KMS-11 (cell line): ENCODE results near the gene TM4SF18.
A peak's percentile ranks its signal among the peaks of the same experiment; 100 is the strongest.

Source experiments
- H2AFZ ChIP-seq: fragments of 200-600 bp; sonication (generic); 2 replicates; pipeline ENCODE4 v1.6.1; 2016; ENCODE audit warnings: antibody characterized with exemption, mixed run types, low read depth
- H3K27ac ChIP-seq: fragments of 200-600 bp; sonication (generic); 2 replicates; pipeline ENCODE4 v1.6.1; 2016; ENCODE audit warnings: mild to moderate bottlenecking, mixed run types
- H3K27me3 ChIP-seq: fragments of 200-600 bp; sonication (generic); 2 replicates; pipeline ENCODE4 v1.6.1; 2017; ENCODE audit warnings: mild to moderate bottlenecking, low read depth, mixed run types, moderate library complexity; ENCODE audit not compliant: insufficient read depth
- H3K36me3 ChIP-seq: fragments of 200-600 bp; sonication (generic); 2 replicates; pipeline ENCODE4 v1.6.1; 2017; ENCODE audit warnings: mild to moderate bottlenecking, mixed run types; ENCODE audit not compliant: insufficient read depth
- H3K4me1 ChIP-seq: fragments of 200-600 bp; sonication (generic); 2 replicates; pipeline ENCODE4 v1.6.1; 2016; ENCODE audit warnings: mild to moderate bottlenecking, low read depth, mixed run types; ENCODE audit not compliant: poor library complexity, severe bottlenecking
- H3K4me2 ChIP-seq: fragments of 200-600 bp; sonication (generic); 2 replicates; pipeline ENCODE4 v1.7.0; 2016; ENCODE audit warnings: mild to moderate bottlenecking, mixed run types
- H3K4me3 ChIP-seq: fragments of 200-600 bp; sonication (generic); IDR thresholded peaks from 2 replicates; pipeline ENCODE4 v1.6.1; 2017; ENCODE audit warnings: low read depth, low read length, mixed read lengths; ENCODE audit not compliant: insufficient read depth
- H3K79me2 ChIP-seq: fragments of 200-600 bp; sonication (generic); 2 replicates; pipeline ENCODE4 v1.6.1; 2016; ENCODE audit warnings: low read depth, mixed run types; ENCODE audit not compliant: insufficient read depth
- H3K9ac ChIP-seq: fragments of 200-600 bp; sonication (generic); 2 replicates; pipeline ENCODE4 v1.6.1; 2016; ENCODE audit warnings: mild to moderate bottlenecking, mixed run types
- H4K20me1 ChIP-seq: fragments of 200-600 bp; sonication (generic); 2 replicates; pipeline ENCODE4 v1.6.1; 2016; ENCODE audit warnings: mild to moderate bottlenecking, mixed run types; ENCODE audit not compliant: insufficient read depth
- CTCF ChIP-seq: fragments of 200-600 bp; sonication (generic); conservative IDR thresholded peaks from 2 replicates; pipeline ENCODE4 v1.6.1; 2017; ENCODE audit warnings: low read depth, mild to moderate bottlenecking, antibody characterized with exemption, low read length, moderate library complexity, mixed read lengths

TM4SF18 gene

GRCh38 chr3:149310796-149311534 lies 22.5 kb downstream of the TM4SF18 start:
- Histone ChIP-seq H3K27ac (peak overlapping the region; percentile 30; the same call in 1 of the 2 replicates), H2AFZ (0 out of 2 replicates have a peak overlapping the region, but pooled peaks have one; percentile 5), H4K20me1 (no peaks in the 10 kb centered on the region), H3K9ac (no peak overlapping the region), H3K4me1 (peaks cover 20% of the 10 kb centered on the region), H3K27me3 (no peaks in the 10 kb centered on the region), H3K36me3 (no peaks in the 10 kb centered on the region), H3K79me2 (no peaks in the 10 kb centered on the region), H3K4me3 (no peak overlapping the region), H3K4me2 (peak overlapping the region; percentile 49)
- TF ChIP-seq CTCF, result no peak

DNA sequence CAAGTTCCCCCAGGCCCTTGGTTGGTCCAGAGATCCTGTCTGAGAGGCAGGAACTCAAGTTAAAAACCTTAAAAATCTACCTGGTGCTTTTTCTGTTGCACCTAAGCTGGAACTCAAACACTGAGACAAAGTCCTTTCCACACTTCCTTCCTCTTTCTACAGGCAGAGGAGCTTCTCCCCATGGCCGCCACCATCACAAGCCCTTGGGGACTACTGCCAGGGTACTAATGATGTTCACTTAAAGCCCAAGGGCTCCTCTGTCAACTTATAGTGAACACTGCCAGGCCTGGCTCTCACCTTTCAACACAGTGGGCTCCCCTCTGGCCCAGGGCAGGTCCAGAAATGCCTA lies 26.0 kb downstream of the TM4SF18 start:
- H2AFZ ChIP-seq, result no peak overlapping the region
- H4K20me1 ChIP-seq, result no peaks in the 10 kb centered on the region
- H3K4me2 ChIP-seq, result no peak overlapping the region
- no peaks in the 10 kb centered on the region for H3K79me2 ChIP-seq
- H3K27me3 ChIP-seq, result no peaks in the 10 kb centered on the region
- no peaks in the 10 kb centered on the region for H3K36me3 ChIP-seq
- TF ChIP-seq CTCF, result no peak
- H3K4me3 ChIP-seq, result no peak overlapping the region
- no peak overlapping the region for H3K27ac ChIP-seq
- peaks cover 16% of the 10 kb centered on the region for H3K4me1 ChIP-seq
- no peak overlapping the region for H3K9ac ChIP-seq

GRCh38 chr3:149306751-149307434 lies 26.5 kb downstream of the TM4SF18 start:
- H3K4me3 ChIP-seq, result no peak overlapping the region
- H3K27ac ChIP-seq, result no peak overlapping the region
- no peak overlapping the region for H3K4me2 ChIP-seq
- H3K79me2 ChIP-seq, result no peaks in the 10 kb centered on the region
- no peak overlapping the region for H3K9ac ChIP-seq
- H2AFZ ChIP-seq, result no peak overlapping the region
- no peaks in the 10 kb centered on the region for H3K36me3 ChIP-seq
- no peak for TF ChIP-seq CTCF
- no peaks in the 10 kb centered on the region for H4K20me1 ChIP-seq
- peaks cover 16% of the 10 kb centered on the region for H3K4me1 ChIP-seq
- no peaks in the 10 kb centered on the region for H3K27me3 ChIP-seq

DNA sequence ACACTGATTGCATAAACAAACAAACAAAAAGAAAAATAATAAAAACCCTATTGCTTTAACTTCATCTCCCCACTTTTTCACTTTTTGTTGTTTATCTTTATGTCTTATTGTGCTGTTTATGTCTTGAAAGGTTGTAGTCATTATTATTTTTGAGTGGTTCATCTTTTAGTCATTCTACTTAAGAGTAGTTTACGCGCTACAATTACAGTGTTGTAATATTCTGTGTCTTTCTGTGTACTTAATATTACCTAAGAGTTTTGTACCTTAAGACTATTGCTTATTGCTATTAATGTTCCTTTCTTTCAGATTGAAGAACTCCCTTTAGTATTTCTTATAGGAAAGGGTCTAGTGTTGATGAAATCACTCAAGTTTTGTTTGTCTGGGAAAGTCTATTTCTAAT lies 28.1 kb downstream of the TM4SF18 start:
- H3K9ac ChIP-seq, result no peak overlapping the region
- H3K4me2 ChIP-seq, result no peak overlapping the region
- peaks cover 13% of the 10 kb centered on the region for H3K4me1 ChIP-seq
- no peaks in the 10 kb centered on the region for H3K79me2 ChIP-seq
- H4K20me1 ChIP-seq, result no peaks in the 10 kb centered on the region
- H3K36me3 ChIP-seq, result no peaks in the 10 kb centered on the region
- H2AFZ ChIP-seq, result no peak overlapping the region
- no peaks in the 10 kb centered on the region for H3K27me3 ChIP-seq
- no peak for TF ChIP-seq CTCF
- no peak overlapping the region for H3K27ac ChIP-seq
- H3K4me3 ChIP-seq, result no peak overlapping the region
